GM12892 (cell line): ENCODE results near the gene KCNH1.

ENCODE experiments used
- DNase-seq: peaks from one replicate; pipeline ENCODE4 v3.0.0; 2011; ENCODE audit not compliant: insufficient read length
- FAIRE-seq: peaks from 2 replicates; lab custom pipeline; 2011; peaks lifted over from hg19 to GRCh38; lab: Jason Lieb, UNC
- POLR2A ChIP-seq: IDR thresholded peaks from 2 replicates; pipeline ENCODE4 v1.6.1; 2011; ENCODE audit warnings: low read depth, low read length, control low read depth
- POLR2AphosphoS5 ChIP-seq: IDR thresholded peaks from 2 replicates; pipeline ENCODE4 v1.6.1; 2011; ENCODE audit warnings: low read depth, low read length, control low read depth
- TAF1 ChIP-seq: IDR thresholded peaks from 2 replicates; pipeline ENCODE4 v1.6.1; 2011; ENCODE audit warnings: low read depth, mild to moderate bottlenecking, control low read depth, low read length, borderline replicate concordance

Gene KCNH1

GRCh38 chr1:210912752-210913151 lies 221.2 kb downstream of the KCNH1 start:
- FAIRE-seq (no peak), DNase-seq (no peak)
- TF ChIP-seq POLR2AphosphoS5 (no peak), TAF1 (no peak), POLR2A (no peak)

DNA sequence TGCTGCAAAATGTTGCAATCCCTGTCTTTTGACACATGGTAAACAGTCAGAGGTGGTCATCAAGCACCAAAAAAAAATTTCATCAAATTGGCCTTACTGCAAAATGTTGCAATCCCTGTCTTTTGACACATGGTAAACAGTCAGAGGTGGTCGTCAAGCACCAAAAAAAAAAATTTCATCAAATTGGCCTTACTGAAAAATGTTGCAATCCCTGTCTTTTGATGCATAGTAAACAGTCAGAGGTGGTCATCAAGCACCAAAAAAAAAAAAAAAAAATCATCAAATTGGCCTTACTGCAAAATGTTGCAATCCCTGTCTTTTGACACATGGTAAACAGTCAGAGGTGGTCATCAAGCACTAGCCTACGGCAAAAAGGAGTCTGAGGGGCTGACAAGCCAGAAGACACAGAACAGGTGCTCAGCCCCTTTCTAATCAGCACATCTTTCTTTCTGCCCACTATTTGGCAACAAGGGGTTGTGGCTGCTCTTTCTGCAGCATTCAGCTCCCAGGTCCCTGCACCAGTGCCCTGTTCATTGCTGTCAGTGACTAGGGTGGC lies 223.8 kb downstream of the KCNH1 start:
- DNase-seq (no peak), FAIRE-seq (no peak)
- no peak for TF ChIP-seq POLR2AphosphoS5
- no peak for TF ChIP-seq POLR2A
- TF ChIP-seq TAF1, result no peak

GRCh38 chr1:210908791-210909190 lies 225.2 kb downstream of the KCNH1 start:
- DNase-seq (no peak), FAIRE-seq (no peak)
- no peak for TF ChIP-seq POLR2AphosphoS5
- TF ChIP-seq TAF1, result no peak
- TF ChIP-seq POLR2A, result no peak

- no peak for DNase-seq
- TF ChIP-seq POLR2A (no peak), POLR2AphosphoS5 (no peak)
- no peak for FAIRE-seq
Observed at GRCh38 chr1:210908257-210908656, 225.7 kb downstream of the KCNH1 start.

GRCh38 chr1:210907251-210907805 lies 226.6 kb downstream of the KCNH1 start:
- DNase-seq (no peak), FAIRE-seq (no peak)
- no peak for TF ChIP-seq POLR2AphosphoS5
- no peak for TF ChIP-seq TAF1
- TF ChIP-seq POLR2A, result no peak

DNA sequence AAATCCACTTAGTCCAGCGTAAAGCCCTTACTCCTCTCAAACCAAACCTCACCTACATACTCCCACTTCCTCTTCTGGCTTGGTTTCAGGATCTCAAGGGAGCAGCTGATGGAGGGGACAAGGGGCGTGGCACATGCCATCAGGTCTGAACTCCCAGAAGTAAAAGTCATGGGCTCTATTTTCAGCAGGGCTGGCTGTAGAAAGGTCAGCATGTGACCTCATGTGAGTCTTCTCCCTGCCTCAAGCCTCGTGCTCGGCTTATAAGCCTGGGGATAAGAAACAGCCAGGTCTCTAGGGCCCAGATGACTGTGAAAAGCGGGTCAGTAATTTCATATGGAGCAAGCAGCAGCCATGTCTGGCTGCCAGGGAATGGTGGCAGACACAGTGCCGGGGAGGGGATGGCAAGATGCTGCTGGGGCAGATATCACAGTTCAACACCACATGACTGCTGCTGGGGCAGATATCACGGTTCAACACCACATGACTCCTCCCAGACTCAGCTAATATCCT lies 227.9 kb downstream of the KCNH1 start:
- no peak for DNase-seq
- TF ChIP-seq POLR2A (no peak), TAF1 (no peak), POLR2AphosphoS5 (no peak)
- FAIRE-seq, result no peak

- DNase-seq (no peak), FAIRE-seq (no peak)
- no peak for TF ChIP-seq TAF1
- TF ChIP-seq POLR2AphosphoS5, result no peak
- no peak for TF ChIP-seq POLR2A
Observed at GRCh38 chr1:210905365-210905904, 228.5 kb downstream of the KCNH1 start.

GRCh38 chr1:210901981-210902770 lies 231.8 kb downstream of the KCNH1 start:
- no peak for DNase-seq
- TF ChIP-seq POLR2AphosphoS5, result no peak
- no peak for TF ChIP-seq POLR2A
- TF ChIP-seq TAF1, result no peak
- no peak for FAIRE-seq

DNA sequence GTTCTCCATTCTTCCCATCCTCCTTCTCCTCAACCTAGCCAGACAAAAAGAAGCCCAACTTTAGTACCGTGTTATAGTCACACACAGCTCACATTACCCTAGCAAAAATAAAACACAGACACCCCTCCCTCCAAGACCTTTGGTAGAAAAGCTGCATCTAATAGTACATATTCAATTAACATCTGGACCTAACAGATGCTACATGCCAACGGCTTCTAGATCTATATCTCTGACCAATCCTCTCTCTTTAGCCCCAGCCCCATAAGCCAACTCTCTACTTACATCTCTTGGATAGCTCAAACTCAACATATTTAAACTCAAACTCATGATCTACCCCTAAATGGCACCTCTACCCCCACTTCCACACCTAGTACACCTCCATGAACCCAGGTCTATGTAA lies 233.1 kb downstream of the KCNH1 start:
- FAIRE-seq (no peak), DNase-seq (no peak)
- TF ChIP-seq POLR2AphosphoS5 (no peak), TAF1 (no peak), POLR2A (no peak)

GRCh38 chr1:210900079-210900478 lies 233.9 kb downstream of the KCNH1 start:
- no peak for TF ChIP-seq POLR2A
- no peak for TF ChIP-seq POLR2AphosphoS5
- TF ChIP-seq TAF1, result no peak
- no peak for FAIRE-seq

GRCh38 chr1:210899676-210900075 lies 234.3 kb downstream of the KCNH1 start:
- no peak for DNase-seq
- no peak for TF ChIP-seq TAF1
- TF ChIP-seq POLR2AphosphoS5, result no peak
- no peak for TF ChIP-seq POLR2A
- FAIRE-seq, result no peak

More at GRCh38 chr1:210900079-210900478, 233.9 kb downstream of the KCNH1 start:
- DNase-seq, result no peak
